SK-N-SH (cell line): ENCODE results near the gene SNED1. TPM values are rescaled to one million over a fixed set of nuclear protein-coding genes. Genes with fewer than 3 reads are reported as not detected.

Experiments used
- CTCF ChIA-PET: fragments of 300-600, 350-600 bp; formaldehyde crosslinking; extraction: SDS; loops from one replicate; lab custom pipeline; 2021; lab: Yijun Ruan, JAX
- POLR2A ChIA-PET: fragments of 350-600 bp; sonication (Branson Sonifier 250); formaldehyde crosslinking; extraction: SDS; loops from one replicate; lab custom pipeline; 2020; ENCODE audit warnings: antibody characterized with exemption, inconsistent platforms; lab: Yijun Ruan, JAX
- DNase-seq: peaks from one replicate; pipeline ENCODE4 v3.0.0; 2012
- H2AFZ ChIP-seq: fragments of 200-600 bp; sonication (generic); 2 replicates; pipeline ENCODE4 v1.8.1; 2016; ENCODE audit warnings: antibody characterized with exemption, mild to moderate bottlenecking, low read depth
- H3F3A ChIP-seq: fragments of 200-600 bp; sonication (generic); replicated peaks from 2 replicates; pipeline ENCODE3; 2016; ENCODE audit warnings: antibody characterized with exemption, mild to moderate bottlenecking; ENCODE audit not compliant: insufficient read depth
- H3K27ac ChIP-seq, 2 experiments: fragments of 200-500 bp in 1 of 2; fragments of 200-600 bp in 1 of 2; sonication (Bioruptor generic) in 1 of 2; sonication (generic), shearing (Covaris generic) in 1 of 2; 2 replicates each; pipeline versions ENCODE4 v1.5.1 to v1.6.1; 2014 to 2016; ENCODE audit warnings: low read depth in 2 of 2, inconsistent platforms in 1 of 2, low read length in 1 of 2, mild to moderate bottlenecking in 1 of 2, mixed read lengths in 1 of 2
- H3K27me3 ChIP-seq: fragments of 200-600 bp; sonication (generic), shearing (Covaris generic); 2 replicates; pipeline ENCODE4 v1.6.1; 2016; ENCODE audit warnings: mixed run types; ENCODE audit not compliant: insufficient read depth
- H3K36me3 ChIP-seq, 2 experiments: fragments of 200-500 bp in 1 of 2; fragments of 200-600 bp in 1 of 2; sonication (Bioruptor generic) in 1 of 2; sonication (generic) in 1 of 2; replicated peaks in 1 of 2; 2 replicates each; pipeline versions ENCODE3 to v1.5.1; 2014 to 2016; ENCODE audit warnings: low read length in 1 of 2, mild to moderate bottlenecking in 1 of 2; ENCODE audit not compliant: insufficient read depth in 2 of 2, control insufficient read depth in 1 of 2
- H3K4me1 ChIP-seq, 2 experiments: fragments of 200-500 bp in 1 of 2; fragments of 200-600 bp in 1 of 2; sonication (Bioruptor generic) in 1 of 2; sonication (generic), shearing (Covaris generic) in 1 of 2; 2 replicates each; pipeline versions ENCODE4 v1.5.1 to v1.6.1; 2014 to 2016; ENCODE audit warnings: low read depth in 1 of 2, low read length in 1 of 2, mixed run types in 1 of 2; ENCODE audit not compliant: insufficient read depth in 2 of 2, control insufficient read depth in 1 of 2
- H3K4me2 ChIP-seq: fragments of 200-600 bp; sonication (generic), shearing (Covaris generic); 2 replicates; pipeline ENCODE4 v1.6.1; 2017; ENCODE audit warnings: mixed run types
- H3K4me3 ChIP-seq, 2 experiments: fragments of 200-500 bp in 1 of 2; fragments of 200-600 bp in 1 of 2; sonication (Bioruptor generic) in 1 of 2; sonication (generic), shearing (Covaris generic) in 1 of 2; 2 replicates each; pipeline versions ENCODE4 v1.5.1 to v1.8.1; 2014 to 2016; ENCODE audit warnings: low read depth in 2 of 2, inconsistent platforms in 1 of 2, low read length in 1 of 2, mild to moderate bottlenecking in 1 of 2, mixed read lengths in 1 of 2, moderate library complexity in 1 of 2
- H3K79me2 ChIP-seq: fragments of 200-600 bp; sonication (generic); 2 replicates; pipeline ENCODE4 v1.8.1; 2017; ENCODE audit warnings: mild to moderate bottlenecking; ENCODE audit not compliant: insufficient read depth
- H3K9ac ChIP-seq: fragments of 200-600 bp; sonication (generic); 2 replicates; pipeline ENCODE4 v1.6.1; 2017; ENCODE audit warnings: mixed run types
- H3K9me2 ChIP-seq: fragments of 200-600 bp; sonication (generic); 2 replicates; pipeline ENCODE4 v1.6.1; 2017; ENCODE audit warnings: mixed run types
- H3K9me3 ChIP-seq: fragments of 200-600 bp; sonication (generic); 2 replicates; pipeline ENCODE4 v1.6.1; 2017; ENCODE audit warnings: mixed run types, mild to moderate bottlenecking, moderate library complexity
- H4K20me1 ChIP-seq: fragments of 200-600 bp; sonication (generic); 2 replicates; pipeline ENCODE4 v1.6.1; 2017; ENCODE audit warnings: mild to moderate bottlenecking, mixed run types; ENCODE audit not compliant: insufficient read depth
- ELF1 ChIP-seq: IDR thresholded peaks from 2 replicates; pipeline ENCODE4 v1.4.0; 2012
- EZH2phosphoT487 ChIP-seq: fragments of 200-600 bp; sonication (generic); IDR thresholded peaks from 2 replicates; pipeline ENCODE4 v1.6.1; 2017; ENCODE audit warnings: low read depth, mixed run types, mild to moderate bottlenecking, antibody characterized with exemption, moderate library complexity, borderline replicate concordance
- GABPA ChIP-seq: IDR thresholded peaks from 2 replicates; pipeline ENCODE4 v1.4.0; 2012; ENCODE audit warnings: low read depth, mild to moderate bottlenecking
- GATA2 ChIP-seq: sonication (generic); formaldehyde crosslinking; IDR thresholded peaks from 2 replicates; pipeline ENCODE4 v1.5.0; 2020; ENCODE audit warnings: mild to moderate bottlenecking, missing genetic modification reagents
- JUND ChIP-seq: IDR thresholded peaks from 2 replicates; pipeline ENCODE4 v1.4.0; 2012
- MAX ChIP-seq: IDR thresholded peaks from 2 replicates; pipeline ENCODE4 v1.4.0; 2012; ENCODE audit warnings: low read depth
- MEF2A ChIP-seq: IDR thresholded peaks from 2 replicates; pipeline ENCODE4 v1.4.0; 2012; ENCODE audit warnings: low read depth, borderline replicate concordance
- MXI1 ChIP-seq: IDR thresholded peaks from 2 replicates; pipeline ENCODE4 v1.6.1; 2012; ENCODE audit warnings: mild to moderate bottlenecking, low read depth, low read length, improper control_type of control experiment
- NFIC ChIP-seq: IDR thresholded peaks from 2 replicates; pipeline ENCODE4 v1.4.0; 2012; ENCODE audit warnings: borderline replicate concordance
- NRF1 ChIP-seq: IDR thresholded peaks from 2 replicates; pipeline ENCODE4 v1.6.1; 2012; ENCODE audit warnings: low read depth, mild to moderate bottlenecking, low read length
- PBX3 ChIP-seq: IDR thresholded peaks from 2 replicates; pipeline ENCODE4; 2012
- POLR2AphosphoS5 ChIP-seq: IDR thresholded peaks from 2 replicates; pipeline ENCODE4 v1.6.1; 2012; ENCODE audit warnings: low read depth, low read length
- RAD21 ChIP-seq: IDR thresholded peaks from 2 replicates; pipeline ENCODE4 v1.6.1; 2012; ENCODE audit warnings: mild to moderate bottlenecking, low read length
- RCOR1 ChIP-seq: fragments of 150-350 bp; IDR thresholded peaks from 2 replicates; pipeline ENCODE4 v1.6.1; 2017; ENCODE audit warnings: antibody characterized with exemption, low read length
- RFX5 ChIP-seq: IDR thresholded peaks from 2 replicates; pipeline ENCODE4 v1.6.1; 2012; ENCODE audit warnings: mild to moderate bottlenecking, improper control_type of control experiment, low read length
- SIN3A ChIP-seq: IDR thresholded peaks from 2 replicates; pipeline ENCODE4 v1.6.1; 2012; ENCODE audit warnings: low read depth, mild to moderate bottlenecking, low read length, moderate library complexity, borderline replicate concordance
- SMC3 ChIP-seq: IDR thresholded peaks from 2 replicates; pipeline ENCODE4 v1.6.1; 2012; ENCODE audit warnings: low read depth, low read length, improper control_type of control experiment
- USF2 ChIP-seq: fragments of 150-350 bp; IDR thresholded peaks from 2 replicates; pipeline ENCODE4 v1.6.1; 2017; ENCODE audit warnings: antibody characterized with exemption, low read length, low read depth, borderline replicate concordance
- WGBS: methylation state at CpG from one replicate; pipeline ENCODE4 v1.1.6; 2017; ENCODE audit warnings: low lambda C conversion rate; 5-methylcytosine and 5-hydroxymethylcytosine counted together
- polyA plus RNA-seq, 3 experiments: library from polyadenylated mRNA; depleted of rRNA; stranded (reverse); fragments of >200 nt; gene quantifications; 2 replicates each; pipeline ENCODE4 v1.2.3, GENCODE V29; 2012

SNED1 gene
- polyA plus RNA-seq, 1 of the 3 experiments (the other 2 are of a cell fraction): 0.03 TPM

GRCh38 chr2:241061275-241061674 lies 62.9 kb downstream of the SNED1 start (continued):
- TF ChIP-seq EZH2phosphoT487 (no peak), RCOR1 (no peak), NRF1 (no peak), JUND (no peak), GATA2 (no peak), USF2 (no peak), GABPA (no peak)
- TF ChIP-seq, all 33 proteins: peak for 0

- Histone ChIP-seq H2AFZ (no peak overlapping the region), H3K4me2 (no peak overlapping the region), H3K9me2 (no peaks in the 10 kb centered on the region), H3K4me3 (no peak overlapping the region), H3K36me3 (no peaks in the 10 kb centered on the region), H3K79me2 (no peaks in the 10 kb centered on the region), H3K4me1 (no peaks in the 10 kb centered on the region; a peak in 1 of 4 replicates), H3K27ac (no peak overlapping the region), H3K9ac (no peak overlapping the region)
- POLR2A ChIA-PET: no interaction called here
- CTCF ChIA-PET: interaction anchor here (0.9 kb wide), 1 partner anchor 211 kb away, joined by 4 read pairs; no protein-coding TSS in a partner anchor
- peak; percentile 30 for DNase-seq
- TF ChIP-seq MAX (no peak), ELF1 (no peak), MEF2A (no peak), SMC3 (no peak), JUND (no peak), POLR2AphosphoS5 (no peak), GABPA (no peak), NRF1 (no peak), MXI1 (no peak), RAD21 (no peak), RFX5 (no peak), NFIC (no peak), SIN3A (no peak), PBX3 (no peak), EZH2phosphoT487 (no peak), USF2 (no peak)
- TF ChIP-seq, all 33 proteins: peak for 0
- H3K27me3 ChIP-seq: no peaks in the 10 kb centered on the region; the same call in 1 of the 2 replicates
- WGBS: 45% methylated on average over 10 of the region's 15 CpGs
- H3K9me3 ChIP-seq: no peaks in the 10 kb centered on the region
- no peaks in the 10 kb centered on the region for H4K20me1 ChIP-seq
- H3F3A ChIP-seq: no peaks in the 10 kb centered on the region
Observed at GRCh38 chr2:241062389-241063092, 64.1 kb downstream of the SNED1 start.
